ENCODE results near the gene CTAG2.
"Not testable (repeated sequence)": the region's sequence is repeated elsewhere in the genome, so short reads cannot be mapped to it uniquely, and the experiment has no call there.

DNA sequence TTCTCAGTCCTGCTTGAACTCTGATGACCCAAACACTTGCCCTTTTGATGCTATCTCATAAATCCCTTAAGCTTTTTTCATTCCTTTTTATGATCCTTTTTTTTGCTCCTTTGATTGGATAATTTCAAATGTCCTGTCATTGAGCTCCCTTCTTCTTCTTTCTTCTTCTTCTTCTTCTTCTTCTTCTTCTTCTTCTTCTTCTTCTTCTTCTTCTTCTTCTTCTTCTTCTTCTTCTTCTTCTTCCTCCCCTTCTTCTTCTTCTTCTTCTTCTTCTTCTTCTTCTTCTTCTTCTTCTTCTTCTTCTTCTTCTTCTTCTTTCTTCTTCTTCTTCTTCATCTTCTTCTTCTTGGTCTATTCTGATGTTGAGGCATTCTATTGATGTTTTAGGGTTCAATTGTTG lies 18.7 kb upstream of the CTAG2 start:
- TF ChIP-seq POLR2A (IDR thresholded peaks at IDR 0.05; ENCODE audit: low read depth); POLR2AphosphoS5 (IDR thresholded peaks at IDR 0.05): not testable (repeated sequence)

Measured in esophagus muscularis mucosa (tissue), 2 donors.